SU-DHL-6 (cell line): ENCODE measurements around the gene PDK3.

Experiments used
- CTCF ChIP-seq: fragments of 200-600 bp; sonication (generic); IDR thresholded peaks from one replicate; pipeline ENCODE4 v1.5.1; 2017; ENCODE audit warnings: antibody characterized with exemption, mild to moderate bottlenecking, low read length, moderate library complexity; ENCODE audit not compliant: insufficient read depth, poor library complexity, severe bottlenecking
- EZH2phosphoT487 ChIP-seq: fragments of 200-600 bp; sonication (generic), shearing (Covaris generic); conservative IDR thresholded peaks from 2 replicates; pipeline ENCODE4 v1.6.1; 2018; ENCODE audit warnings: mild to moderate bottlenecking, antibody characterized with exemption, low read length, moderate library complexity, mixed read lengths

DNA sequence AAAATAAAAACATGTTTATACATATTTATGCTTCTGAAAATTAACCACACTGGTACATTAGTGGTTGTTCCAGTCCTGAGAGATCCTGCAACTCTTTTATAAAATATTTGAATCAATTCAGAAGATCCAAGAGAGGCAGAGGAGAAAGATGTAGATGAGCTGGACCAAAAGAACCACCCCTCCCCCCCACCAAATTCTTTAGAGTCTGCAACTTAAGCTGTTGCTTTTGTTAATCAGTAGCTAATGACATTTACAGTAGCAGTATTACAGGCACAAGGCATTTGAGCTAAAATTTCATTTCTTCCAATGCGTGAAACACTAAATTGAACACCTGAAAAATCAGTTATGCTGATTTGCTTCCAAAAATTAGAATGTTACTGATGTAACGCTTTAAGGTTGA lies 61.5 kb downstream of the PDK3 start:
- TF ChIP-seq CTCF, result no peak
- no peak for TF ChIP-seq EZH2phosphoT487
